ENCODE results near the gene GDF2.

The GDF2 gene

DNA sequence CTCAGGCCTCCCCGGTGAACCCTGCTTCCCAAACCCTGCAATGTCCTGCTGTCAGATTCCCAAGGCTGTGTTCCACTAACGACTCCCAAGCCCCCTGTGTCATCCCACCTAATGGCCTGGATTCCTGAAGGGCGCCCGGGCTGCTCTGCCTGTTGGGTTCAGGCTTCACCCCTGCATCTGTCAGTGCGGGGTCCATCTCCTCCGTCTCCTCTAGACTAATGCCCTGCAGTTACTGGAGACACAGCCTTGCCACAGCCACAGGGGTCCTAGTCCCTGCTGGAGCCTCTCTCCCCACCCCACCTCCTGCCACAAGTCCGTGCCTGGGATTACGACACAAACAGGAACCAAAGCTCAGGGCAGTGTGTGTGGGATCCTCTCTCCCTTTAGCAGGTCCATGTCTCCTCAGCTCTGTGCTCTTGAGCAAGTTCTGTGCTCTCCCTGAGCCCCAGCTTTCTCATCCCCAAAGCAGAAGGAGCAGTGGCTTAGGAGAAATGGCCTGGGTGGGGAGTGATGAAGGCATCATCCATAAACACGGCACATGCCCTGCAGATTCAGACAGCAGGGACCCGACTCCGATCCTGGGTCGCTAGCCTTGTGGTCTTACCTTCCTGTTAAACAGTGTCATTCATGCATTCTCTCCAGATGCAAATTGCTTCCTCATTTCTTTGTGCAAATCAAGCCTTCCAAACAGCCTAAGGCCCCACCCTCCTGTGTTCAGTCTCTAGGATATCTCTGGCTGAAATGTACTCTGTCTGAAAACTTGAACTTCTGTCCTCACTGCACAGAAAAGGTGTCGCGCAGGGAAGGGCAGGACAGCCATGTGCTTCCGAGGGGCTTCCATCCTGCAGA lies 17.7 kb downstream of the GDF2 start:
- no peaks in the 10 kb centered on the region for H3K36me3 ChIP-seq (ENCODE audit: control insufficient read depth in 2 of 2, insufficient read depth in 2 of 2, low read length in 2 of 2)
- no peak overlapping the region for H3K4me3 ChIP-seq (ENCODE audit: low read length in 2 of 2)
- no peaks in the 10 kb centered on the region for H3K27me3 ChIP-seq (ENCODE audit: control insufficient read depth in 2 of 2, insufficient read depth in 2 of 2, low read length in 2 of 2)
- peak overlapping the region in 1 of 2 donors; percentile 35 for H3K9ac ChIP-seq (ENCODE audit: low read depth in 1 of 2, low read length in 2 of 2)
- H3K4me1 ChIP-seq (ENCODE audit: control insufficient read depth in 2 of 2, insufficient read depth in 2 of 2, low read length in 2 of 2): peaks cover 5 to 7% of the 10 kb centered on the region in 2 donors
- peak overlapping the region in 1 of 2 donors; percentile 26 for H3K27ac ChIP-seq (ENCODE audit: low read depth in 2 of 2, low read length in 2 of 2)
- H3K9me3 ChIP-seq (ENCODE audit: control insufficient read depth in 2 of 2, low read length in 2 of 2): no peaks in the 10 kb centered on the region

DNA sequence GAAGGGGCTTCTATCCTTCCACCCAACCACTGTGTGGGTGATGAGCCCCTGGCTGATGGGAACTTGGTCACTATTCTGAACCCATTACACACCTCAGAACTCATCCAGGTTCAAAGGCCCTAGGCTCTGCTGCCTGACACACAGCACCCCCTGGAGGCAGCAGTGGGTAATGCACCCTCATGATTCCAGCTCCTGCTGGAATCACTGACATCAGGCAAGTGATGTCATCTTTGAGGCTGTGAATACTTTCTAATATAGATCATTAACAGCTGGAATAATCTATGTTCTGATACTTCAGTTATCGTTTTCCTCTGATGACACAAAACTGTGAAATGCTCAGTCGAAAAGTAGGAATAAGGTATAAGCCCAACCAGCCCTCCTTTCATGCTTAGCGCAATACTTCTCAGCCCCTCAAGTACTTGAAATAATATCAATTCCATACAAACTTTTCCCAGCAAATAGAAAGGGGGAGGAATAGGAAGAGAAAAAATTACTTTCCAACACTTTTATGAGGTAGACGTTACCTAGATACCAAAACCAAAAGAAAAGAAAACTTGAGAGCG lies 18.4 kb downstream of the GDF2 start:
- Histone ChIP-seq H3K4me3 (ENCODE audit: low read length in 2 of 2) (no peak overlapping the region), H3K36me3 (ENCODE audit: control insufficient read depth in 2 of 2, insufficient read depth in 2 of 2, low read length in 2 of 2) (no peaks in the 10 kb centered on the region), H3K9me3 (ENCODE audit: control insufficient read depth in 2 of 2, low read length in 2 of 2) (no peaks in the 10 kb centered on the region), H3K27ac (ENCODE audit: low read depth in 2 of 2, low read length in 2 of 2) (peak overlapping the region in 1 of 2 donors; percentile 26), H3K27me3 (ENCODE audit: control insufficient read depth in 2 of 2, insufficient read depth in 2 of 2, low read length in 2 of 2) (no peaks in the 10 kb centered on the region), H3K9ac (ENCODE audit: low read depth in 1 of 2, low read length in 2 of 2) (peak overlapping the region in 1 of 2 donors; percentile 35), H3K4me1 (ENCODE audit: control insufficient read depth in 2 of 2, insufficient read depth in 2 of 2, low read length in 2 of 2) (peaks cover 5 to 7% of the 10 kb centered on the region in 2 donors)

- Histone ChIP-seq H3K4me3 (ENCODE audit: low read length in 2 of 2) (no peak overlapping the region), H3K36me3 (ENCODE audit: control insufficient read depth in 2 of 2, insufficient read depth in 2 of 2, low read length in 2 of 2) (no peaks in the 10 kb centered on the region), H3K9me3 (ENCODE audit: control insufficient read depth in 2 of 2, low read length in 2 of 2) (no peaks in the 10 kb centered on the region), H3K27ac (ENCODE audit: low read depth in 2 of 2, low read length in 2 of 2) (no peak overlapping the region), H3K9ac (ENCODE audit: low read depth in 1 of 2, low read length in 2 of 2) (no peak overlapping the region), H3K27me3 (ENCODE audit: control insufficient read depth in 2 of 2, insufficient read depth in 2 of 2, low read length in 2 of 2) (no peaks in the 10 kb centered on the region), H3K4me1 (ENCODE audit: control insufficient read depth in 2 of 2, insufficient read depth in 2 of 2, low read length in 2 of 2) (peaks cover 2 to 5% of the 10 kb centered on the region in 2 donors)
Observed at GRCh38 chr10:47344996-47345870, 23.0 kb downstream of the GDF2 start.

GRCh38 chr10:47346581-47347302 lies 24.5 kb downstream of the GDF2 start:
- no peak overlapping the region for H3K9ac ChIP-seq (ENCODE audit: low read depth in 1 of 2, low read length in 2 of 2)
- no peak overlapping the region for H3K27ac ChIP-seq (ENCODE audit: low read depth in 2 of 2, low read length in 2 of 2)
- H3K9me3 ChIP-seq (ENCODE audit: control insufficient read depth in 2 of 2, low read length in 2 of 2): no peaks in the 10 kb centered on the region
- peaks cover 0 to 3% of the 10 kb centered on the region in 2 donors for H3K4me1 ChIP-seq (ENCODE audit: control insufficient read depth in 2 of 2, insufficient read depth in 2 of 2, low read length in 2 of 2)
- no peak overlapping the region for H3K4me3 ChIP-seq (ENCODE audit: low read length in 2 of 2)
- no peaks in the 10 kb centered on the region for H3K36me3 ChIP-seq (ENCODE audit: control insufficient read depth in 2 of 2, insufficient read depth in 2 of 2, low read length in 2 of 2)
- no peaks in the 10 kb centered on the region for H3K27me3 ChIP-seq (ENCODE audit: control insufficient read depth in 2 of 2, insufficient read depth in 2 of 2, low read length in 2 of 2)

GRCh38 chr10:47347303-47347675 lies 25.0 kb downstream of the GDF2 start:
- peaks cover 0 to 3% of the 10 kb centered on the region in 2 donors for H3K4me1 ChIP-seq (ENCODE audit: control insufficient read depth in 2 of 2, insufficient read depth in 2 of 2, low read length in 2 of 2)
- no peaks in the 10 kb centered on the region for H3K27me3 ChIP-seq (ENCODE audit: control insufficient read depth in 2 of 2, insufficient read depth in 2 of 2, low read length in 2 of 2)
- H3K27ac ChIP-seq (ENCODE audit: low read depth in 2 of 2, low read length in 2 of 2): no peak overlapping the region
- no peak overlapping the region for H3K9ac ChIP-seq (ENCODE audit: low read depth in 1 of 2, low read length in 2 of 2)
- H3K36me3 ChIP-seq (ENCODE audit: control insufficient read depth in 2 of 2, insufficient read depth in 2 of 2, low read length in 2 of 2): no peaks in the 10 kb centered on the region
- no peaks in the 10 kb centered on the region for H3K9me3 ChIP-seq (ENCODE audit: control insufficient read depth in 2 of 2, low read length in 2 of 2)
- no peak overlapping the region for H3K4me3 ChIP-seq (ENCODE audit: low read length in 2 of 2)

DNA sequence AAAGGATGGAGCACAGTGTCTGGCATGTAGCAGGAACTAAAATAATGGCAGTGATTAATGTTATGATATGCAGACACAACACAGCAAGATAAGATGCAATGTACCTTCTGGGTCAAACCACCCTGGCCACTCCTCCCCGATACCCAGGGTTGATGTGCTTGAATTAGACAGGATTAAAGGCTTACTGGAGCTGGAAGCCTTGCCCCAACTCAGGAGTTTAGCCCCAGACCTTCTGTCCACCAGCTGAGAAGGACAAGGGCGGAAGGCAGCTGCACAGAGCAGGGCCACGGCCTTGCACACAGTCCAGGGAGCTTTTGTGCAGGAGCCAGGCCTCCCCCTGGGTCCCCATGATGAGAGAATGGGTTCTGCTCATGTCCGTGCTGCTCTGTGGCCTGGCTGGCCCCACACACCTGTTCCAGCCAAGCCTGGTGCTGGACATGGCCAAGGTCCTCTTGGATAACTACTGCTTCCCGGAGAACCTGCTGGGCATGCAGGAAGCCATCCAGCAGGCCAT lies 25.9 kb downstream of the GDF2 start, which contains the start of gene RBP3:
Gene RBP3, plus strand, starts transcription at position 226 of the 514 bp plus-strand sequence. Its CDS starts 122 bp downstream, at position 348.
- H3K9me3 ChIP-seq (ENCODE audit: control insufficient read depth in 2 of 2, low read length in 2 of 2): no peaks in the 10 kb centered on the region
- H3K9ac ChIP-seq (ENCODE audit: low read depth in 1 of 2, low read length in 2 of 2): no peak within 1 kb of the TSS
- no peaks in the 10 kb centered on the region for H3K27me3 ChIP-seq (ENCODE audit: control insufficient read depth in 2 of 2, insufficient read depth in 2 of 2, low read length in 2 of 2)
- H3K4me3 ChIP-seq (ENCODE audit: low read length in 2 of 2): no peak within 1 kb of the TSS
- H3K36me3 ChIP-seq (ENCODE audit: control insufficient read depth in 2 of 2, insufficient read depth in 2 of 2, low read length in 2 of 2): no peaks in the 10 kb centered on the region
- H3K4me1 ChIP-seq (ENCODE audit: control insufficient read depth in 2 of 2, insufficient read depth in 2 of 2, low read length in 2 of 2): peaks cover 0 to 3% of the 10 kb centered on the region in 2 donors
- H3K27ac ChIP-seq (ENCODE audit: low read depth in 2 of 2, low read length in 2 of 2): no peak within 1 kb of the TSS

GRCh38 chr10:47348661-47349470 lies 26.6 kb downstream of the GDF2 start:
- Histone ChIP-seq H3K27ac (ENCODE audit: low read depth in 2 of 2, low read length in 2 of 2) (no peak overlapping the region), H3K9ac (ENCODE audit: low read depth in 1 of 2, low read length in 2 of 2) (no peak overlapping the region), H3K9me3 (ENCODE audit: control insufficient read depth in 2 of 2, low read length in 2 of 2) (no peaks in the 10 kb centered on the region), H3K27me3 (ENCODE audit: control insufficient read depth in 2 of 2, insufficient read depth in 2 of 2, low read length in 2 of 2) (no peaks in the 10 kb centered on the region), H3K36me3 (ENCODE audit: control insufficient read depth in 2 of 2, insufficient read depth in 2 of 2, low read length in 2 of 2) (no peaks in the 10 kb centered on the region), H3K4me1 (ENCODE audit: control insufficient read depth in 2 of 2, insufficient read depth in 2 of 2, low read length in 2 of 2) (peaks cover 0 to 3% of the 10 kb centered on the region in 2 donors), H3K4me3 (ENCODE audit: low read length in 2 of 2) (no peak overlapping the region)

DNA sequence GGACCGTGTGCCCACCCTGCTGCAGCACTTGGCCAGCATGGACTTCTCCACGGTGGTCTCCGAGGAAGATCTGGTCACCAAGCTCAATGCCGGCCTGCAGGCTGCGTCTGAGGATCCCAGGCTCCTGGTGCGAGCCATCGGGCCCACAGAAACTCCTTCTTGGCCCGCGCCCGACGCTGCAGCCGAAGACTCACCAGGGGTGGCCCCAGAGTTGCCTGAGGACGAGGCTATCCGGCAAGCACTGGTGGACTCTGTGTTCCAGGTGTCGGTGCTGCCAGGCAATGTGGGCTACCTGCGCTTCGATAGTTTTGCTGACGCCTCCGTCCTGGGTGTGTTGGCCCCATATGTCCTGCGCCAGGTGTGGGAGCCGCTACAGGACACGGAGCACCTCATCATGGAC lies 27.3 kb downstream of the GDF2 start:
- H3K27me3 ChIP-seq (ENCODE audit: control insufficient read depth in 2 of 2, insufficient read depth in 2 of 2, low read length in 2 of 2): no peaks in the 10 kb centered on the region
- no peaks in the 10 kb centered on the region for H3K36me3 ChIP-seq (ENCODE audit: control insufficient read depth in 2 of 2, insufficient read depth in 2 of 2, low read length in 2 of 2)
- no peaks in the 10 kb centered on the region for H3K9me3 ChIP-seq (ENCODE audit: control insufficient read depth in 2 of 2, low read length in 2 of 2)
- no peak overlapping the region for H3K4me3 ChIP-seq (ENCODE audit: low read length in 2 of 2)
- H3K27ac ChIP-seq (ENCODE audit: low read depth in 2 of 2, low read length in 2 of 2): no peak overlapping the region
- H3K9ac ChIP-seq (ENCODE audit: low read depth in 1 of 2, low read length in 2 of 2): no peak overlapping the region
- peaks cover 0 to 3% of the 10 kb centered on the region in 2 donors for H3K4me1 ChIP-seq (ENCODE audit: control insufficient read depth in 2 of 2, insufficient read depth in 2 of 2, low read length in 2 of 2)

DNA sequence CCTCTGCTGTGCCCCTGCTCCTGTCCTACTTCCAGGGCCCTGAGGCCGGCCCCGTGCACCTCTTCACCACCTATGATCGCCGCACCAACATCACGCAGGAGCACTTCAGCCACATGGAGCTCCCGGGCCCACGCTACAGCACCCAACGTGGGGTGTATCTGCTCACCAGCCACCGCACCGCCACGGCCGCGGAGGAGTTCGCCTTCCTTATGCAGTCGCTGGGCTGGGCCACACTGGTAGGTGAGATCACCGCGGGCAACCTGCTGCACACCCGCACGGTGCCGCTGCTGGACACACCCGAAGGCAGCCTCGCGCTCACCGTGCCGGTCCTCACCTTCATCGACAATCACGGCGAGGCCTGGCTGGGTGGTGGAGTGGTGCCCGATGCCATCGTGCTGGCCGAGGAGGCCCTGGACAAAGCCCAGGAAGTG lies 27.7 kb downstream of the GDF2 start:
- Histone ChIP-seq H3K27me3 (ENCODE audit: control insufficient read depth in 2 of 2, insufficient read depth in 2 of 2, low read length in 2 of 2) (no peaks in the 10 kb centered on the region), H3K4me3 (ENCODE audit: low read length in 2 of 2) (no peak overlapping the region), H3K36me3 (ENCODE audit: control insufficient read depth in 2 of 2, insufficient read depth in 2 of 2, low read length in 2 of 2) (no peaks in the 10 kb centered on the region), H3K27ac (ENCODE audit: low read depth in 2 of 2, low read length in 2 of 2) (no peak overlapping the region), H3K9me3 (ENCODE audit: control insufficient read depth in 2 of 2, low read length in 2 of 2) (no peaks in the 10 kb centered on the region), H3K4me1 (ENCODE audit: control insufficient read depth in 2 of 2, insufficient read depth in 2 of 2, low read length in 2 of 2) (peaks cover 0 to 3% of the 10 kb centered on the region in 2 donors), H3K9ac (ENCODE audit: low read depth in 1 of 2, low read length in 2 of 2) (no peak overlapping the region)
